Measurements from ENCODE around the gene SLCO1A2. TPM values are rescaled to one million over a fixed set of nuclear protein-coding genes. Genes with fewer than 3 reads are reported as not detected.

Gene SLCO1A2
- total RNA-seq, 1 donor from 2014 or later = not detected

Other genes starting within 250 kb of the SLCO1A2 start
- 0.08 TPM for gene SLCO1B1, start 203.7 kb downstream of the SLCO1A2 start, total RNA-seq
- gene IAPP, start 38.0 kb upstream of the SLCO1A2 start, total RNA-seq = not detected
- 19.8 TPM for gene PYROXD1, start 102.7 kb upstream of the SLCO1A2 start, total RNA-seq
- gene RECQL, start 166.7 kb upstream of the SLCO1A2 start, total RNA-seq = 16.7 TPM
- 15.1 TPM for gene GOLT1B, start 166.9 kb upstream of the SLCO1A2 start, total RNA-seq
- 0.08 TPM for gene SPX, start 191.4 kb upstream of the SLCO1A2 start, total RNA-seq

Measured in esophagus mucosa (tissue), 1 donor.